Esophagus muscularis mucosa (tissue), 4 donors: ENCODE measurements around the gene KPTN.

Source experiments
- CTCF ChIP-seq, 3 experiments: fragments of 200-600 bp in 2 of 3; fragments of 450-650 bp in 1 of 3; sonication (generic) in 2 of 3; IDR thresholded peaks; one replicate each; pipeline ENCODE4 v1.5.1; 2017 to 2019; ENCODE audit warnings: antibody characterized with exemption in 3 of 3, mild to moderate bottlenecking in 2 of 3, moderate library complexity in 1 of 3
- EP300 ChIP-seq: sonication (generic); formaldehyde crosslinking; IDR thresholded peaks from one replicate; pipeline ENCODE4 v1.6.1; 2017; ENCODE audit warnings: antibody characterized with exemption
- POLR2A ChIP-seq: fragments of 450-650 bp; IDR thresholded peaks from one replicate; pipeline ENCODE4 v1.6.1; 2017; ENCODE audit warnings: antibody characterized with exemption, moderate library complexity, mild to moderate bottlenecking, low read depth
- POLR2AphosphoS5 ChIP-seq, 2 donors: sonication (generic); formaldehyde crosslinking; IDR thresholded peaks; one replicate each; pipeline ENCODE4 v1.6.1; 2017; ENCODE audit warnings: antibody characterized with exemption in 2 of 2

- no peak for TF ChIP-seq CTCF (IDR thresholded peaks at IDR 0.05)
- no peak for TF ChIP-seq POLR2AphosphoS5 (IDR thresholded peaks at IDR 0.05)
- no peak for TF ChIP-seq POLR2A
- no peak for TF ChIP-seq EP300
Measured at GRCh38 chr19:47450478-47450877, 33.5 kb downstream of the KPTN start.
